ENCODE data around the gene PREP. TPM values are rescaled to one million over a fixed set of nuclear protein-coding genes. Genes with fewer than 3 reads are reported as not detected.

Gene PREP
- total and polyA plus RNA-seq, 2 of the 8 experiments (the other 6 are each of a cell fraction or from before 2014, with no cell fraction given): 26.8 to 70.0 TPM

- Histone ChIP-seq H3K27ac (ENCODE audit: low read depth, low read length) (no peak overlapping the region), H3K9me3 (ENCODE audit: insufficient read depth in 2 of 2, low read depth in 1 of 2, low read length in 1 of 2) (no peaks in the 10 kb centered on the region), H2BK12ac (ENCODE audit: low read depth, low read length) (no peak overlapping the region), H2BK15ac (ENCODE audit: low read length) (no peak overlapping the region), H4K8ac (ENCODE audit: extremely low read depth, insufficient read depth, low read length) (no peak overlapping the region), H3K23me2 (ENCODE audit: low read depth, low read length) (no peaks in the 10 kb centered on the region), H3K14ac (ENCODE audit: insufficient read length) (no peak overlapping the region), H3K27me3 (replicated peaks in 1 of 4; ENCODE audit: control insufficient read depth in 3 of 4, extremely low read depth in 1 of 4, insufficient read depth in 3 of 4, low read length in 3 of 4) (no peaks in the 10 kb centered on the region), H2BK5ac (ENCODE audit: low read depth, low read length) (no peak overlapping the region), H4K5ac (ENCODE audit: insufficient read length, low read depth, low read length) (no peak overlapping the region), H3K56ac (replicated peaks; ENCODE audit: insufficient read length, low read depth, low read length) (no peak overlapping the region), H3K4me1 (replicated peaks in 1 of 4; ENCODE audit: control insufficient read depth in 3 of 4, insufficient read depth in 4 of 4, low read length in 3 of 4) (no peaks in the 10 kb centered on the region), H3K9ac (replicated peaks in 1 of 4; ENCODE audit: extremely low read depth in 1 of 4, low read depth in 3 of 4, low read length in 3 of 4) (no peak overlapping the region), H2AK5ac (ENCODE audit: low read depth, low read length) (no peak overlapping the region), H3K23ac (ENCODE audit: insufficient read length) (no peak overlapping the region), H3K79me1 (ENCODE audit: low read depth, low read length) (no peaks in the 10 kb centered on the region), H3K4ac (replicated peaks; ENCODE audit: insufficient read length, low read depth, low read length) (no peak overlapping the region), H3K4me3 (ENCODE audit: extremely low read depth in 1 of 4, insufficient read depth in 2 of 4, low read depth in 3 of 4, low read length in 4 of 4) (no peak overlapping the region), H3K18ac (ENCODE audit: extremely low read depth, low read length) (no peak overlapping the region), H2AFZ (ENCODE audit: low read length) (no peak overlapping the region), H3K79me2 (ENCODE audit: control insufficient read depth in 1 of 2, insufficient read depth in 2 of 2, low read length in 2 of 2) (no peaks in the 10 kb centered on the region), H4K20me1 (replicated peaks in 1 of 2; ENCODE audit: control insufficient read depth in 1 of 2, insufficient read depth in 2 of 2, low read length in 2 of 2) (peaks cover 2 to 3% of the 10 kb centered on the region in 2 experiments), H2BK20ac (ENCODE audit: low read length) (no peak overlapping the region), H4K91ac (replicated peaks; ENCODE audit: insufficient read length, low read length) (no peak overlapping the region), H3K36me3 (ENCODE audit: control insufficient read depth in 2 of 4, insufficient read depth in 4 of 4, low read length in 3 of 4) (peaks cover 0 to 3% (median 0%) of the 10 kb centered on the region in 4 experiments; a peak in 1 of 8 replicates), H3K4me2 (ENCODE audit: insufficient read depth in 1 of 2, low read depth in 2 of 2, low read length in 2 of 2) (no peak overlapping the region), H2BK120ac (replicated peaks; ENCODE audit: low read depth, low read length) (no peak overlapping the region)
- DNase-seq (ENCODE audit: low read depth in 1 of 2, low spot score in 2 of 2): no peak
- ChIA-PET CTCF (ENCODE audit: partially characterized antibody) (interaction anchor here (1.6 kb wide), 1 partner anchor 196 kb away, joined by 3 read pairs; no protein-coding TSS in a partner anchor), POLR2A (ENCODE audit: partially characterized antibody) (no interaction called here)
- no peak for FAIRE-seq
- 90% methylated on average over 4 of the region's 4 CpGs; no CpG with 5 or more reads in 1 of the 2 experiments for WGBS, 2 experiments (ENCODE audit: extremely low coverage in 1 of 2, insufficient coverage in 1 of 2, insufficient read length in 1 of 2, insufficient replicate concordance in 2 of 2, low coverage in 1 of 2, low lambda C conversion rate in 2 of 2, missing lambda C conversion rate in 1 of 2)
- TF ChIP-seq SIRT6 (IDR thresholded peaks at IDR 0.05; ENCODE audit: low read length): no peak
- no peak for TF ChIP-seq CTCF (IDR thresholded peaks at IDR 0.05; ENCODE audit: control extremely low read depth in 1 of 3, insufficient read depth in 1 of 3, low read depth in 1 of 3, low read length in 3 of 3)
- TF ChIP-seq BACH1 (IDR thresholded peaks at IDR 0.05; ENCODE audit: low read length): no peak
- TF ChIP-seq ATF2 (IDR thresholded peaks at IDR 0.05; ENCODE audit: low read length): no peak
- TF ChIP-seq KDM4A (IDR thresholded peaks at IDR 0.05; ENCODE audit: low read depth, low read length, severe bottlenecking): no peak
- TF ChIP-seq SP4 (IDR thresholded peaks at IDR 0.05; ENCODE audit: low read length): no peak
- no peak for TF ChIP-seq CBX8 (IDR thresholded peaks at IDR 0.05; ENCODE audit: borderline replicate concordance, low read depth, low read length)
- no peak for TF ChIP-seq SIX5 (IDR thresholded peaks at IDR 0.05; ENCODE audit: low read depth, low read length)
- no peak for TF ChIP-seq EZH2 (IDR thresholded peaks at IDR 0.05; ENCODE audit: low read depth, low read length, severe bottlenecking)
- no peak for TF ChIP-seq CREB1 (IDR thresholded peaks at IDR 0.05)
These were observed 89.7 kb downstream of the PREP start for GRCh38 chr6:105313211-105313610.

Measured in H1 (cell line).